RCC 7860 (cell line): Measurements from ENCODE around the gene SMYD1.

ENCODE experiments used
- DNase-seq: peaks from one replicate; pipeline ENCODE4 v3.0.0-alpha.2; 2015; ENCODE audit warnings: low spot score
- FAIRE-seq: peaks from 2 replicates; lab custom pipeline; 2012; peaks lifted over from hg19 to GRCh38; lab: Jason Lieb, UNC

The SMYD1 gene

DNA sequence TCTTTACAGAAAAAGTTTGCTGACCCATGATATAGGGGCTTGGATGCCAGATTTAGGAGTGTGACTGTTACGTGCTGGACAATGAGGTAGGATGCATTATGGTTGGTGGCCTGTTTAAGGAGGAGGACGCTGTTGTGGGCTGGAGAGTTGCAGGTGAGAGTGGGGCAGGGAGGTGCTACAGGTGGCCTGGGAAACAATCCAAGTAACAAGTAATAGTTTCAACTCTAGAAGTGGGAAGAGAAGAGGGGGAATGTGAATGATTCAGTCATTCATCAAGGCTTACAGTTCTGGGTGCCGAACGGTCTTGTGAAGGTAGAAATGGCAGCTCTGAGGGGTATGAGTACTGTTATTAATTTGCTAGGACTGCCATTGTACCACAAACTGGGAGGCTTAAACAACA lies 54.1 kb downstream of the SMYD1 start:
- DNase-seq (no peak), FAIRE-seq (no peak)

DNA sequence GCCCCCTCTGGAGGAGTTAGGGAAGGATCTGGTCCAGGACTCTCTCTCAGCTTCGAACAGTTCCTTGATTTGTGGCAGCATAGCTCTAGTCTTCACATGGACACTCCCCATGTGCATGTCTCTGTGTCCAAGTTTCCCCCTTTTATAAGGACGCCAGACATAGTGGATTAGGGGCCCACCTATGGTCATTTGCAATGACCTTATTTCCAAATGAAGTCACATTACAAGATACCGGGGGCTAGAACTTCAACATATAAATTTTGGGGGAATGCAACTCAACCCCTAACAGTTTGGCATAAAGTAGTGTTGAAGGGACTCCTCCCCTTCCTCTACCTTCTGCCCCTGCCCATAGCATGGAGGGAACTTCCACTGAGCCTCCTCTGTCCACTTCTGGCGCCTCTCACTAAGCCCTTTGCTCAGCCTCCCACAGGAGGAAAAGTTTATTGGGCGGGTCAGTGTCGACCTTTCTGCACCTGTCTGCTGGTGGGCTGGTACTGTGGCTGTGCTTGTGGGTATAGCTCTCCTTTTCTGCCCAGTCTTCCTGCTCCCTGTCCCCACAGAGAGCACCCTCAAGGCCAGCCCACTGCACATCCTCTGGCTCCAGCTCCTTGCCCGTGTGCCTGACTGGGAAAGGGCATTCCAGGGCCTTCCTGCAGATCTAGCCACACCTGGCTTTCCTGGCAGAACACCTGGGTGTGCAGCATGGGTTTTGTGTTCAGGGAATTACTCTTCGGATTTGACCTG lies 54.7 kb downstream of the SMYD1 start:
- DNase-seq: no peak
- no peak for FAIRE-seq

DNA sequence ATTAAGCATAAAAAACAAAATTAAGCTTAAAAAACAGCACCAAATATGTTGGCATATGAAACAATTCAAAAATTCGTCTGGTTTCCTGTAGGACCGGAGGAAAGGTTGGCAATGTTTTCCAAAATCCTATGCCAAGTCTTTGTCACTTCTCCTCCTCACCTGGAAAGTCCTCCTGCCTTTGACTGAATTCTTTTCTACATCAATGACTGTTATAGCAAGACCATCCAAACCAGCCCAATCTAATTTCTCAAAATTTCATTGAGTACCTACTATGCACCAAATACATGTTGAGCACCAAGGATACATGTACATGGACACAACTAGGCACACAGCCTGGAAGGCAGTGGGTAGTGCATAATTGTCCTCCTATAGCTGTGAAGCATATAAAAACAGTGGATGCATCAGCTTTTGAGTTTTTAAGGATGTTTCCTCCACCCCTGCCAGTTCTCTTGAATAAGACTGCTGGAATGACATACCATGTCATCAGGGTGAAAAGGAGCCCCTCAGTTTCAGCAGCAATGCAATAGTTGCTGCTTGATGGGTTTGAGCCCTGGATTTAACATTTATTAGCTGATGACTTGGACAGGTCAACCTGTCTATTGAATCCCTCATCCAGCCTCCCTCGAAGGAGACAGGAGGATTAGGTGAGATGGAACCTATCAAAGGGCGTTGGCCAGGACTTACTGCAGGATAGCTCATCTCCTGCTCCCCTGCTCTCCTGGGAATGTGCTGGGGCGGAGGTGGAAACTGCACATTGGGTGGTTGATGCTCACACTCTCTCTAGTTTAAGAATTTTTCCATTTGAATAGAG lies 55.7 kb downstream of the SMYD1 start:
- FAIRE-seq: no peak
- DNase-seq: no peak

DNA sequence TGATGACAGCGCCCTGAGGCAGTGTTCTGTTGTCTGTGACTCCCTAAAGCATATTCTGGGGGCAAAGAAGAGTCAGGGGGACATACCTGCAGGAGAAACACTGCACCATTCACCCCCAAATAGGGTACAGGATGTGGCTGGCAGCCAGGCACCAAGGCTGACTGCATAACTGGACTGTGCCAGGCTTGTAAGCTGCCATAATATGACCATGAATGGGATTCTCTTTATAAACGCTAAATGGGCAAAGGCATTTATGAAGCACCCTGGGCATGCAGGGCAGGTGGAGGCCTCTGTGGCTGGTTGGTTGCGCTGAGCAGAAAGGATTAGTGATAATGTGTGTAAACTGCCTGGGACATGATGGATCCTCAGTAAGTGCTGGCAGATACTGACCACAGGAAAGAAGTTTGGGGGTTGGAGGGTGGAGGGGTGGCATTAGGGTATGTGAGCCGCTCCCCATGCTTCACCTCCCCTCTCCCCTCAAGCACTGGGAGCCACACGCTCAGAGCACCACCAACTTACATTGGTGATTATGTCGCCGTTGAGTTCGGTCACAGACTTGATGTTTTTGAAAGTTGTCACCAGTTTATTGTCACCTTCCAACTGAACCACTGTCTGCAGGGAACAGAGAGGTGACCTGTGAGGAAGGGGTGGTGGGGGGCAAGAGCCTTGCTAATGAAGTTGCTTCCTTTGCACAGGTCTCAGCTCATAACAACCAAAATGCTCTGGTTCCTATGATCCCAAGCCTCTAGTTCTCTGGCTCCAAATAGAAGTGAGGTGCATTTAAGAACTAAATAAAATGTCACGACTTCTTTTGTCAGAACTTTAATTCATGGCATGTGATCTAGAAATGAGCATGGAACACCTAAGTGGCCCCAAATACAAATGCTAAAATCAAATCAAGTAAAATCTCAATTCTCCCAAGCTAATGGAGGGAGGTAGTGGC lies 56.6 kb downstream of the SMYD1 start:
- DNase-seq (no peak), FAIRE-seq (no peak)

DNA sequence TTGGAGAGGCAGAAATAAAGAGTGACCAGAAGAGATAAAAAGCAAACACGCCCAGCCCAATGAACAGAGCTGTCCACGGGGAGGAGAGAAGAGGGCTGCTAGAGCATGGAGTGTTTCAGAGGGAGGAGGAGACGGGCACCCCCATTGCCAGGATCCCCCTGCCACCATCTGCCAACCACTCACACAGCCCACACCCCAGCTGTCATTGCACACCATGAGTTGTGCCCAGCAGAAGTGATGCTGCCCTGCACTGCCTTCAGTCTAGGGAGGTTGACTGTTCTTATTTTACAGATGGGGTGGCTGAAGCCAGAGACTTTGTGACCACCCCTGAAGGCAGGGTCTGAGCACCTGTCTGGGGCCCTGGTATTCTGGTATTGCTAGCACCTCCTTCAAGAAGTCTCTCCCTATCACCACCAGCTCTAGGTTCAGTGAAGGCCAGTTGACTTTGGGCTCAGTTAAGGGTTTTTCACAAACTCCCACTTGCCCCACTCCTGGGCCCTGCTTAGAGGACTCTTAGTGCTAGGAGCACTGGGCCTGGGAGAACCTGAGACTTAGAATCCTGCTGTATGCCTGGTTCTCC lies 57.8 kb downstream of the SMYD1 start:
- DNase-seq (no peak), FAIRE-seq (no peak)

DNA sequence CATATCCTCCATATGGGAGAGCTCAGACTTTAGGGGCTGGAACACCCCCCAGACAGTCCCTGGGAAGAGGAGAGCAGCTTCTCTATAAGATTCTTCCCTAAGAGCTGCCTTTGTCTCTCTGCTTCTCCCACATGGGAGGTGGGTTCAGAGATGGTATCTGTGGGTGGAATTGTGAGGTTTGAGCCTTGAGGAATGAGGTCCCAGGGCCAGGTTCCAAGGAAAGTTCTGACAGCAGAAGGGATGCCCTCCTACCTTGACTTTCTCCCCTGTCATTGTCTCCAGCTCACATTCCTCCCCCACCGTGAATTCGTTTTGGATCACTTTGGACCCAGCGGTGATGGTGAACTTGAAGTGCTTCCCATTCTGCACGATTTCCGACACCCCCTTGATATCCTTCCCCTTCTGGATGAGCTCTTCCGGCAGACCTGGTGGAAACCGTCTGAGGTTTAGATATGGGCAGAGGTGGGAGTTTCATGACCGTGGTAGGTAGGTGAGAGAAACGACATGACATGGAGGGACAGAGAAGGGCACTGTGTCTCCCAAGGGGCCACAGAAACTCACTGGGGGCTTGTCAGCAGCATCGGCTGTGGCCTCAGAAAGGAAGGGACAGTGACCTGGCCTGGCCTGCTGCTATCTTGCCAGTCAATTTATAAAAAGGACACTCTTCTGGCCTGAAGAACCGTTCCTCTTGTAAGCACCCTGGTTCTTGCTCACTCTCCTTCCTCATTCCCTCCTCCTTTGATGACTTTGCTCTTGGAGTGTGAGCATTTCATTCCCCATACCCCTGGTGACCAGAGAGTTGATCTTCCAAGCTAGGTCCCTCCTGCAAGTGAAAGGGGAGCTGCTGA lies 58.5 kb downstream of the SMYD1 start:
- DNase-seq: no peak
- no peak for FAIRE-seq

DNA sequence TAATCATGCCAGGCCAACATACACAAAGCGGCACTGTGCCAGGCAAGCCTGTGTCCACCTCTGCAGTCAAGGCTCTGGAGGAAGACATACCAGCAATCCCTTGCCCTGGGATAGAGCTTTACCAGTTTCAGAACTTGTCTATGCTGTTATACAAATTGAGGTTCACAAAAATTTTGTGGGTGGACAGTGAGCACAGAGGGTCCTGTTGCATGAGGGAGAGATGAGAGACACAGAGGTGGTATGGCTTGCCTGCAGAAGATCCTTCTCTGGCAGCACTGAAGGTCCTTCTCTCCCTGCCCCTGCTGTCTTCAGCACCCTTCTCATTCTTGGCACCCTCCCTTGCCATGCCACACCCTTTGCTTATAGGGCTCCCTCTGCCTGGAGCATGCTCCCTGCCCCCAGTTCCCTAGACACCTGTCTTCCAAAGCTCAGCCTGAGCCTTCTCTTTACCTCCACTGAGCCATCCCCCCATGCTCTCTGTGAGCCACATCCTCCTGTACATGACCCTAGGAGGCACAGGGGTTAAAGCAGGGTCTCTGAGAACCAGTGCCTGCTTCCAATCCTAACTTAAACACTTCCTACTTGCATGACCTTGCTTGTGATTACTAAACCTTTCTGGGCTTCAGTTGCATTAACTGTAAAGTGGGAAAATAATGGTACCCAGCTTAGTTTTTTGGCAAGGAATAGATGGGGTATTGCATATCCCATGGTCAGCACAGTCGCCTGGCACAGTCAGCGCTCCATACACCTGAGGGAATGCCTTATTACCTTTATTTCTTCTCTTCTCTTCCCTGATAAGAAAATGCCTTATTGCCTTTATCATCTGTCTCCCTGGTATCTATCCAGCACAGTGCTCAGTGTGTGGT lies 59.4 kb downstream of the SMYD1 start:
- no peak for FAIRE-seq
- no peak for DNase-seq

DNA sequence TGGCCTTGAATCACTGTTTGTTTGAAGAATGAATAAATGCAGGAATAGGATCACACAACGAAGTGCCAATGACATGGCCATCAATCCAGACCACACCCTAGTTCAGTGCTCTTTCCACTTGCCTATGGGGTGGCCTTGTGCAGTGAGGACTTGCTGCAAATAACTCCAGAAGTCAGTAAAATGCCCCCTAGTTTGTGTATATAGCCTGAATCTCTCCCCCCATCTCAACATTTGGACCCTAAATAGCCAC lies 59.9 kb downstream of the SMYD1 start:
- DNase-seq (no peak), FAIRE-seq (no peak)

DNA sequence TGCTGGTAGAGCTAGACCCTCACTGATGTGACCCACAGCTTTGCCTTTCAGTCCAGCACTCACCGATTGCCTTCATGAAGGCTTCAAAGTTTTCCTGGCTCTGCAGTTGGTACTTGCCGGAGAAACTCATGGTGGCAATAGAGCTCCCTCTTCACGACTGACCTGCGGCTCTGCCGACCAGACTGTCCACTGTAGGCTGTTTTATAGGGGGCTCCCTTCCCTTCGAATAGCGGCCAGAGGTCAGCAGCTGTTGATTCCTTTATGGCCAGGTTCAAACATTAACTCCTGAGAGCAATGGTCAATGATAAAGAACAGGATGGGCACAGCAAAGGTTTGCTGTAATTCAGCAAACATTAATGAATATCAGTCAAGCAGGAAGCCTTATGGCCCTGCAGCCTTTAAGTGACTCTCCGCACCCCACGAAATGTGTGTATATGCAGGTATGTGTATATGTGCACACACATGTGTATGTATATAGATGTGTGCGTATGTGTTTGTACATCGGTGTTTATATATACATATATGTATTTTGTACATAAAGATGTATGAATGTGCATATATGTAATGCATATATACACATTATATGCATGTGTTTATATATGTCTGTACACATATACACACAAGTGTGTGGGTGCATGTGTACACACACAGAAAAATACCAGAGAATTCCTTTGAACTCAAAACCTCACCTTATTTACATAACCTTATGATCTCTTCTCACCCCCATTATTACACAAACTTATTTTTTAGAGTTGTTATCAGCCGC lies 60.4 kb downstream of the SMYD1 start, which contains the start of gene FABP1:
TSS of gene FABP1 (minus strand) at position 175 of the 766 bp plus-strand sequence. CDS start at position 130, 45 bp downstream.
- DNase-seq (no peak), FAIRE-seq (no peak)

DNA sequence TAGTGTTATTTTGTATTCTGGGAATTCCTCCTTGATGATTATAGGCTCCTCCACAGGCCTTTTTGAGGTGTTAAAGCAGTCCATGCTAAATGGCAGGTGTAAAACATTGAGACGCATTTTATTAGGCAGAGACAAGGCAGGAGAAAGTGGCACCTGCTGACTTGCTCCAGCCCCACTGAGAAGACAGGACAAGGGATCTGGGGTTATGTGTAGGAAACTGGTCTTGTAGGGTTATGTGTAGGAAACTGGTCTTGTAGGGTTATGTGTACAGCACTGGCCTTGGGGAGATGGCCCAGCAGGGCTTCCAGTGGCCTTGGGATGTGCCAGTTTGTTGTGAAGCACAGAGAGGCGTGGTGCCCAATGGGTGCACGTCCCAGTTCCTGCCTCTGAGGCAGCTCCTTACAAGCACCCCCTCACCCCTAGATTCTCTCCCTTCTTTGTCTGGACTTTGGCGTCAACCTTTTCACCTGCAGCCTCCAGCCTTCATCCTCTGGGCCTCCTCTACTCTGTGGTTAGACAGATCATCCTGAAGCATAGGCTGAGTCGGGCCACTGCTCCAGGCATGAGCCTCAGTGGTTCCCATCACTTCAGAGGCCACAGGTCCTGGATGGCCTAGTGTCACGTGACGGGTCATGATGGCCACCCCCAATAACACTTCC lies 61.2 kb downstream of the SMYD1 start:
- FAIRE-seq (no peak), DNase-seq (no peak)

DNA sequence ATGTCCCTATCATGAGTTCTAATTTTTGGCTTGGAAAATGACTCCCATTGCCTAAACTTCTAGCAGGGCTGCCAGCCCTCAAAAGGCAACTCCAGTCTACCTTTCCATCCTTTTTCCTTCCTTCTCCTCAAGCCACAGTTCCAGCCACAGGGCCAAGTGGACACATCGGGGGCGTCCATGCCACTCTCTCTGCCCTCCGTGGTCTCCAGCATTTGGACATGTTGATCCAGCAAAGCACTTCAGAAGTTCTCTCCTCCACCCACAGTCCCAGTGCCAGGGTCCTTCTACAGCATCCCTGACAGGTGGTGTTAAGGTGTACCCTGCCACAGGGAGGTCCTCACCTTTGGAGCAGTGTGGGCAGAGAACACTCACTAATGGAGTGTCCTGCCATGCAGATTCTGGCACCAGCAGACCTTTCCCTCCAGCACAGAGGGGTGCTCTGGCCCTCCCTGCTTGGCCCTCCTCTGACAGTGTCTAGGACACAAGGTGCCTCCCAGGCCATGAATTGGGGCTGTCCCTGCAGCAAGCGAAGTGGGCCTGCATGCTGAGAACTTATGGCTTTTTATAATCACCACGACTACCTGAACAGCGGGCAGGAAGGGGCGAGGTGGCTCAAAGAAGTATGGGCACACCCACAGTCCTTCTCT lies 61.8 kb downstream of the SMYD1 start:
- DNase-seq (no peak), FAIRE-seq (no peak)

DNA sequence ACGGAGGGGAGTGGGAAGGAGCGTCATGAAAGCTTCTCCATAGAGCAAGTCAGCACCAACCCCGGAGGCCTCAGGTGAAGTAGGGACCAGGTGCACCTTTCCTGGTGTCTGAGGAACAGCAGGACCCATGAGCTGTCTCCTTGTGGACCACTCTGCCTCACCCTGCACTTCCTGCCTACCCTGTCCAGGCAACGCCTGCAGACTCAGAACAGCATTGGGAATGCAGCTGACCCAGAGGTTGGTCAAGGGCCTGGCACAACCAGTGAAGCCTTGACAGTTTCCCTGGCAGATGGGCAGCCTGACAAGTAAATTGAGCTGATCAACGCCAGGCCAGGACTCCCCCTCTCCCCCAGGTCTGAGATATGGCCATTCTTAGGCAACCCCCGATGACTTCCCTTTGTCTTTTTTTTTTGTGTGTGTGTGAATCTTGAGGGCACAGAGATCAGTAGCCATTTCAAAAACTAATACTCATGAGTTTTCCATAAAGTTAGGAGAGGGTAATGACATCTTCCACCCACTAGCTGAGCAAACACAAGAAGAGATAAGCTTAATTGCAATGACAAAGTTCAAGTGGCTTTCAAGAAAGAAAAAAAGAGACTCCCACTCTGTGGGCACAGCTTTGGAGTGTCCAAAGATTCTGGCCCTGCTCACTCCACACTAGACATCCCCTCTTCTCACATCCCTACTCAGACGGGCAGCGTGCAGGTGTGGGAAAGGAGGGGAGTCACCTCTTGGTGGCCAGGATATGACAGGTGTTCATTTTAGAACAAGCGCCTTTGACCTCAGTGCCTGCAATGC lies 63.8 kb downstream of the SMYD1 start:
- no peak for FAIRE-seq
- DNase-seq: no peak

DNA sequence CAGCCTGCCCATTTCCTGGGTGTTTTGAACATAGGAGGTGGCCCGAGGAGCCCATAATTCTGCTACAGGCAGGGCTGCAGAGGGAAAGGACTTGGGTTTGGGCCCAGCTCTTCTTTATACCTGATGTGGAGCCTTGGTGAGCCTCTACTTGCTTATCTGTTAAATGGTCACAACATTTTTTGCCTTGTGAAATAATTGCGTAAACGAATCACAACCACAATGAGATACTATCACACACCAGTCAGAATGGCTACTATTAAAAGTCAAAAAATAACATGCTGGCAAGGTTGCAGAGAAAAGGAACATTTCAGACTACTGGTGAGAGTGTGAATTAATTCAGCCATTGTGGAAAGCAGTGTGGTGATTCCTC lies 64.4 kb downstream of the SMYD1 start:
- FAIRE-seq (no peak), DNase-seq (no peak)

DNA sequence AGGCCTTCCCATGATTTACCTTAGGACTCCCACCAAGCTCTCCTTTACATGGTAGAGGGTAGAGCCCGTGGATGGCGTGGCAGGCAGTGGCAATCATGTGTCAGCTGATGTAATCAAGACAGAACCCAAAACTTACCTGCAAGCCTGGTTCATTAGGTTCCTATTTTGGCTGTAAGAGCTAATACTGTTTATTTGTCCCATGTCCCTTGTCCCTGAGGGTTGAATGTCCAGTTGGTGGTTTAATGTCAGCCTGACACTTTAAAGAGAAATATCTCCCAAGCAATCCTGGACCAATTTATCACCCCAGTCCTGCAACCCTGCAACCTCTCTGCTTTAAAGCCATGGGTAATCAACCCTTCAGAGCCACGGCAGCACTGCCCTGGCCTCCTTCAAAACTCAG lies 66.2 kb downstream of the SMYD1 start:
- DNase-seq (no peak), FAIRE-seq (no peak)

DNA sequence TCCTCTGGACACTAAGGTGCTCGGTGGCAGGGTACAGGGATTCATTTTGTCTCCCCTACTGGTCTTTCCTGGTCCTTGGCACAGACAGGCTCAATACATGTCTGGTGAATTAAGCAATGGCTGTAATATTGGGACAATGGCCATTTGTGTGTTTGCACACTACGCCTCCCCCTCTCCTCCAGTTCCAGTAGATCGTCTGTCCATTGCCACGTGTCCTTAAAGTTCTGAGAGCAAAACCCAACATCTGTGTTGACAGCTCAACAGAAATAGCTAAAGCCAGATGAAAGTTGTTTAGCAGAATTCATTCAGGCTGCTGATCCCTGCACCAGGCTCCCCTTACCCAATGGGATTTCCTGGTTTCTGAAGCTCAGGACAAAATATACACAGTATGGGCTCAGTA lies 69.2 kb downstream of the SMYD1 start:
- DNase-seq (no peak), FAIRE-seq (no peak)

DNA sequence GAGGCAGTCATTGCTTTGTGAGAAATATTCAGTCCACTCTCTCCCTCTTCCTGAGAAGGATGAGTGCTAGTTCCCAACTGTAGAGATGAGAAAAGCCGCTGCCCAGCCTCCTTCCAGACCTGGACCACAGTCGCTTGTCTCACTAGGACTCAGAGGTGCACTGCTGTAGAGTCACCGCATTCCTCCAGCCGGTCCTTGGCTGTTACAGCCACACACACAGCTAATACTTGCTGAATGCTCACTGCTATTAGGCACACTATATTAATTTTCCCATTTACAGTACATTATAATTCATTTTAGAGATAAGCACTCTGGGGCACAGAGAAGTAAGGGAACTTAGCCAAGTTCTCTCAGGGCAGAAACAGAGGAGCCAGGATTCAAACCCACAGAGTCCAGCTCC lies 70.2 kb downstream of the SMYD1 start:
- DNase-seq (no peak), FAIRE-seq (no peak)

DNA sequence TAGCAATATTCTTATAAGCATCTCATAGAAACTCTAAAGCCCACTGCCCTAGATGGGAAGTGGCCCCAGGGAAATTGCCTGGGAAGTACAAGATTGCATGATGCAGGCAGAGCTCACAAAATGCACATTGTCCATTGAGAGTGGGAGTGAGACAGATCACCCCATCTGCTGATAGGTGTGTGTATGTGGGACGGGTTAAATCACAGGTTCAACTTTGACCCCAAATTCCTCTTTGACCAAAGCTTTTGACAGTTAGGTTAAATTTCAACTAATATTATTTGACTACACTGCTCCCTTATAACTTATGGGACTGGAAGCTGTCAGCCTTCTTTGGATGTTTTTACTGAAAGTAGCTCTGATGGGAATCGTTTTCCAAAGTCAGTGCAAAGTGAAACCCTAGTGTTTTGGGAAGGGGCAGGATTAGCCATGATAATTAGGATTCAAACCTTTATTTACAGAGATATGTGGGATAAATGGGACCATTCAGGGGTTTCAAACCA lies 71.6 kb downstream of the SMYD1 start:
- DNase-seq (no peak), FAIRE-seq (peak; percentile 67)
